Measurements from ENCODE around the gene CNTNAP3B.
"Not testable (repeated sequence)": the region's sequence is repeated elsewhere in the genome, so short reads cannot be mapped to it uniquely, and the experiment has no call there.

CNTNAP3B gene

DNA sequence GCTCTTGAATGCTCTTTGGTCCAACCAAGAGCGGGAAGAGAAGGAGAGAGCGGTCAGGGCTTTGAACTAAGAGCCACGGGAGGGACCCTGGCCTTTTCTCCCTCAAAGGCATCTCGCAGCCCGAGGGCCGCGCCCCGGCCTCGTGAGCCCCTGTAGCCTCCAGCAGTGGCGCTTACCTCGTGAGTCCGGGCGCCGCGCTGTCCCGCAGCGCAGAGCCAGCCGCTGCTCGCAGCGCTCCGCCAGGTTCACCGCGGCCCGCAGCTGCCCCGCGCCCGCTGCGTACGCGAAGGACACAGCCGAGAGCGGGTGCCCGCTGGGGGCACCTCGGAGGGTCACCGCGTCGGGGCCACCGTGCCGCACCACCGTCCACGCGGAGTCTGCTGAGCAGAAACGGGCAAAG, 176.2 kb downstream of the CNTNAP3B start:
- not testable (repeated sequence) for H3K4me3 ChIP-seq (ENCODE audit: low read depth, low read length); H3K27ac ChIP-seq (ENCODE audit: low read depth, low read length); H3K27me3 ChIP-seq (ENCODE audit: control insufficient read depth, insufficient read depth, low read length); H3K9ac ChIP-seq (ENCODE audit: low read depth, low read length); H3K4me1 ChIP-seq (ENCODE audit: control insufficient read depth, insufficient read depth, low read length); H3K9me3 ChIP-seq (ENCODE audit: control insufficient read depth, insufficient read depth, low read length); H3K36me3 ChIP-seq (ENCODE audit: control insufficient read depth, insufficient read depth, low read length)

- H3K36me3 ChIP-seq (ENCODE audit: control insufficient read depth, insufficient read depth, low read length); H3K9ac ChIP-seq (ENCODE audit: low read depth, low read length); H3K4me3 ChIP-seq (ENCODE audit: low read depth, low read length); H3K27me3 ChIP-seq (ENCODE audit: control insufficient read depth, insufficient read depth, low read length); H3K9me3 ChIP-seq (ENCODE audit: control insufficient read depth, insufficient read depth, low read length); H3K27ac ChIP-seq (ENCODE audit: low read depth, low read length); H3K4me1 ChIP-seq (ENCODE audit: control insufficient read depth, insufficient read depth, low read length): not testable (repeated sequence)
Observed at GRCh38 chr9:41941738-41942137, 187.5 kb downstream of the CNTNAP3B start.

DNA sequence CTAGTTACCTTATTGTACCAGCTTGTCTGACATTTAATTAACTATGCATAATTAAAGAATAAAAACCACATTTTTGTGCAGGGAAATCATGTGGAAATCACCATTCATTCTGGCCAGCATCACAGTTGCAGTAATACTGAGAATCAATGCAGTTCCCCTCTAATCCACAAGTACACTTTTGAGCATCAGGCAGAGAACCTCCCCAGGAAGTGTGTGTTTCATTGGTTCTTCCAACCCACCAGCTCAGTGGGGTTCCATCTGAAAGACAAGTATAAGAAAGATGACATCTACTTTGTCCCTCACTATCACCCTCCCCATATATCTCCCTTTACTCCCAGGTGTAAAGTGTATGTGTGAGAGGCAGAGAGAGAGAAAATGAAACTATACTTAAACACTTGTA, 191.1 kb downstream of the CNTNAP3B start:
- H3K4me1 ChIP-seq (ENCODE audit: control insufficient read depth, insufficient read depth, low read length); H3K27ac ChIP-seq (ENCODE audit: low read depth, low read length); H3K9ac ChIP-seq (ENCODE audit: low read depth, low read length); H3K4me3 ChIP-seq (ENCODE audit: low read depth, low read length); H3K36me3 ChIP-seq (ENCODE audit: control insufficient read depth, insufficient read depth, low read length); H3K9me3 ChIP-seq (ENCODE audit: control insufficient read depth, insufficient read depth, low read length); H3K27me3 ChIP-seq (ENCODE audit: control insufficient read depth, insufficient read depth, low read length): not testable (repeated sequence)

DNA sequence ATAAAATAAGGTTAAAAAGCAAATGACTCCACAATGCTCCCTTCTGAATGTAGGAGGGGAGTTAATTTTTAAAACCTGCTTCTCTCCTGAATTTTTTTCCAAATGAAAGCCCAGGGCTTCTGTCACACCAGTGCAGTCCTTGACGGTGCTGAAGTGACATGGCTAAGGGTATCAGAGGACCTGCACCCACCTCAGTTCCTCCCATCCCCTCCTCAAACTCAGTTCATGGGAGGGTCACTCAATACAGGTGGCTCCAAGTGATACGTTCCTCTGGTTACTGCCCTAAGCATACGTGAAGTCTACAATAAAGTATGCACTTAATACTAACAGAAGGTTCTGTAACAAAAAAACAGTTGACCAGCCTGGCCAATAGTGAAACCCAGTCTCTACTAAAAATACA, 193.5 kb downstream of the CNTNAP3B start:
- not testable (repeated sequence) for H3K36me3 ChIP-seq (ENCODE audit: control insufficient read depth, insufficient read depth, low read length); H3K4me3 ChIP-seq (ENCODE audit: low read depth, low read length); H3K27ac ChIP-seq (ENCODE audit: low read depth, low read length); H3K9me3 ChIP-seq (ENCODE audit: control insufficient read depth, insufficient read depth, low read length); H3K4me1 ChIP-seq (ENCODE audit: control insufficient read depth, insufficient read depth, low read length); H3K27me3 ChIP-seq (ENCODE audit: control insufficient read depth, insufficient read depth, low read length); H3K9ac ChIP-seq (ENCODE audit: low read depth, low read length)

GRCh38 chr9:41929172-41929571, 200.1 kb downstream of the CNTNAP3B start:
- H3K36me3 ChIP-seq (ENCODE audit: control insufficient read depth, insufficient read depth, low read length); H3K27ac ChIP-seq (ENCODE audit: low read depth, low read length); H3K9me3 ChIP-seq (ENCODE audit: control insufficient read depth, insufficient read depth, low read length); H3K4me1 ChIP-seq (ENCODE audit: control insufficient read depth, insufficient read depth, low read length); H3K4me3 ChIP-seq (ENCODE audit: low read depth, low read length); H3K9ac ChIP-seq (ENCODE audit: low read depth, low read length); H3K27me3 ChIP-seq (ENCODE audit: control insufficient read depth, insufficient read depth, low read length): not testable (repeated sequence)

GRCh38 chr9:41917374-41917773, 211.9 kb downstream of the CNTNAP3B start:
- H3K27me3 ChIP-seq (ENCODE audit: control insufficient read depth, insufficient read depth, low read length); H3K27ac ChIP-seq (ENCODE audit: low read depth, low read length); H3K36me3 ChIP-seq (ENCODE audit: control insufficient read depth, insufficient read depth, low read length); H3K4me1 ChIP-seq (ENCODE audit: control insufficient read depth, insufficient read depth, low read length); H3K9me3 ChIP-seq (ENCODE audit: control insufficient read depth, insufficient read depth, low read length); H3K9ac ChIP-seq (ENCODE audit: low read depth, low read length); H3K4me3 ChIP-seq (ENCODE audit: low read depth, low read length): not testable (repeated sequence)

- not testable (repeated sequence) for H3K4me3 ChIP-seq (ENCODE audit: low read depth, low read length); H3K27me3 ChIP-seq (ENCODE audit: control insufficient read depth, insufficient read depth, low read length); H3K4me1 ChIP-seq (ENCODE audit: control insufficient read depth, insufficient read depth, low read length); H3K27ac ChIP-seq (ENCODE audit: low read depth, low read length); H3K9me3 ChIP-seq (ENCODE audit: control insufficient read depth, insufficient read depth, low read length); H3K9ac ChIP-seq (ENCODE audit: low read depth, low read length); H3K36me3 ChIP-seq (ENCODE audit: control insufficient read depth, insufficient read depth, low read length)
Observed at GRCh38 chr9:41905488-41905887, 223.7 kb downstream of the CNTNAP3B start.

- H3K27me3 ChIP-seq (ENCODE audit: control insufficient read depth, insufficient read depth, low read length); H3K9me3 ChIP-seq (ENCODE audit: control insufficient read depth, insufficient read depth, low read length); H3K4me1 ChIP-seq (ENCODE audit: control insufficient read depth, insufficient read depth, low read length); H3K4me3 ChIP-seq (ENCODE audit: low read depth, low read length); H3K9ac ChIP-seq (ENCODE audit: low read depth, low read length); H3K36me3 ChIP-seq (ENCODE audit: control insufficient read depth, insufficient read depth, low read length); H3K27ac ChIP-seq (ENCODE audit: low read depth, low read length): not testable (repeated sequence)
Observed at GRCh38 chr9:41902762-41903161, 226.5 kb downstream of the CNTNAP3B start.

GRCh38 chr9:41898720-41899343, 230.4 kb downstream of the CNTNAP3B start:
- not testable (repeated sequence) for H3K9ac ChIP-seq (ENCODE audit: low read depth, low read length); H3K27ac ChIP-seq (ENCODE audit: low read depth, low read length); H3K9me3 ChIP-seq (ENCODE audit: control insufficient read depth, insufficient read depth, low read length); H3K4me1 ChIP-seq (ENCODE audit: control insufficient read depth, insufficient read depth, low read length); H3K27me3 ChIP-seq (ENCODE audit: control insufficient read depth, insufficient read depth, low read length); H3K4me3 ChIP-seq (ENCODE audit: low read depth, low read length); H3K36me3 ChIP-seq (ENCODE audit: control insufficient read depth, insufficient read depth, low read length)

DNA sequence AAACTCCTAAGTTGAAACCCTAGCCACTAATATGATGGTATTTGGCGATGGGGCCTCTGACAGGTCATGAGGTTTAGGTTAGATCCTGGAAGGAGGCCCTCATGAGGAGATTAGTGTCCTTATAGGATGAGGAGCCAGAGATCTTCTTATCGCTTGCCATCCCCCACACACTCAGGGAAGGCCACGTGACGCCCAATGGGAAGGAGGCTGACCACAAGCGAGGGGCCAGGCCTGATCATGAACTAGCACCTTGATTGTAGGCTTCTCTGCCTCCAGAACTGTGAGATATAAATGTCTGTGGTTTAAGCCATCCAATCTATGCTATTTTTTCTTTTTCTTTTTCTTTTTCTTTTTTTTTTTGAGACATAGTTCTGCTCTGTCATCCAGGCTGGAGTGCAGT, 254.7 kb downstream of the CNTNAP3B start:
- not testable (repeated sequence) for H3K4me1 ChIP-seq (ENCODE audit: control insufficient read depth, insufficient read depth, low read length); H3K9me3 ChIP-seq (ENCODE audit: control insufficient read depth, insufficient read depth, low read length); H3K4me3 ChIP-seq (ENCODE audit: low read depth, low read length); H3K27ac ChIP-seq (ENCODE audit: low read depth, low read length); H3K9ac ChIP-seq (ENCODE audit: low read depth, low read length); H3K27me3 ChIP-seq (ENCODE audit: control insufficient read depth, insufficient read depth, low read length); H3K36me3 ChIP-seq (ENCODE audit: control insufficient read depth, insufficient read depth, low read length)

- not testable (repeated sequence) for H3K36me3 ChIP-seq (ENCODE audit: control insufficient read depth, insufficient read depth, low read length)
Observed at GRCh38 chr9:41855422-41855821, 273.8 kb downstream of the CNTNAP3B start.

More at GRCh38 chr9:41855422-41855821, 273.8 kb downstream of the CNTNAP3B start:
- not testable (repeated sequence) for H3K9ac ChIP-seq (ENCODE audit: low read depth, low read length); H3K4me3 ChIP-seq (ENCODE audit: low read depth, low read length); H3K27me3 ChIP-seq (ENCODE audit: control insufficient read depth, insufficient read depth, low read length); H3K4me1 ChIP-seq (ENCODE audit: control insufficient read depth, insufficient read depth, low read length); H3K9me3 ChIP-seq (ENCODE audit: control insufficient read depth, insufficient read depth, low read length); H3K27ac ChIP-seq (ENCODE audit: low read depth, low read length)
